Keratinocyte (primary cell): ENCODE measurements around the gene ADRB1. TPM values are rescaled to one million over a fixed set of nuclear protein-coding genes. Genes with fewer than 3 reads are reported as not detected.
A peak's percentile ranks its signal among the peaks of the same experiment; 100 is the strongest.

Experiments
- DNase-seq: peaks from one replicate; pipeline ENCODE4 v3.0.0-alpha.2; 2011; ENCODE audit warnings: low read depth, missing footprints, low spot score
- FAIRE-seq: peaks from 2 replicates; lab custom pipeline; 2011; peaks lifted over from hg19 to GRCh38; lab: Jason Lieb, UNC
- H2AFZ ChIP-seq: 2 replicates; pipeline ENCODE4 v1.6.0; 2012; ENCODE audit warnings: low read length, control low read depth, inconsistent platforms; ENCODE audit not compliant: control insufficient read depth
- H3K27ac ChIP-seq: 2 replicates; pipeline ENCODE4 v1.5.1; 2011; ENCODE audit warnings: low read length; ENCODE audit not compliant: control insufficient read depth, insufficient read depth
- H3K27me3 ChIP-seq: 3 replicates; pipeline ENCODE4 v1.6.0; 2011; ENCODE audit warnings: low read length; ENCODE audit not compliant: control insufficient read depth, insufficient read depth; ENCODE audit errors: extremely low read depth
- H3K36me3 ChIP-seq, 2 experiments: 2 replicates in 1 of 2; 3 replicates in 1 of 2; pipeline ENCODE4 v1.5.1; 2011; ENCODE audit warnings: low read length in 2 of 2, mild to moderate bottlenecking in 1 of 2; ENCODE audit not compliant: control insufficient read depth in 2 of 2, insufficient read depth in 2 of 2; ENCODE audit errors: extremely low read depth in 1 of 2
- H3K4me1 ChIP-seq: 3 replicates; pipeline ENCODE4 v1.5.1; 2011; ENCODE audit warnings: low read length; ENCODE audit not compliant: control insufficient read depth, insufficient read depth; ENCODE audit errors: extremely low read depth
- H3K4me2 ChIP-seq: 3 replicates; pipeline ENCODE4 v1.6.0; 2011; ENCODE audit warnings: low read depth, low read length; ENCODE audit not compliant: control insufficient read depth, insufficient read depth; ENCODE audit errors: extremely low read depth
- H3K4me3 ChIP-seq, 3 experiments: fragments of 200-600 bp in 1 of 3; sonication (generic) in 1 of 3; 2 replicates in 2 of 3; 3 replicates in 1 of 3; pipeline ENCODE4 v1.5.1; 2011 to 2016; ENCODE audit warnings: low read length in 3 of 3, mild to moderate bottlenecking in 3 of 3, control low read depth in 2 of 3, inconsistent platforms in 1 of 3, low read depth in 1 of 3, mixed read lengths in 1 of 3, mixed run types in 1 of 3, moderate library complexity in 1 of 3; ENCODE audit not compliant: control insufficient read depth in 2 of 3, insufficient read depth in 2 of 3; ENCODE audit errors: extremely low read depth in 1 of 3
- H3K79me2 ChIP-seq: 2 replicates; pipeline ENCODE4 v1.6.0; 2012; ENCODE audit warnings: low read length; ENCODE audit not compliant: control insufficient read depth, insufficient read depth
- H3K9ac ChIP-seq: 3 replicates; pipeline ENCODE4 v1.6.0; 2011; ENCODE audit warnings: low read length; ENCODE audit not compliant: control insufficient read depth, insufficient read depth; ENCODE audit errors: extremely low read depth
- H3K9me1 ChIP-seq: 3 replicates; pipeline ENCODE4 v1.6.0; 2011; ENCODE audit warnings: low read length; ENCODE audit not compliant: control insufficient read depth, insufficient read depth; ENCODE audit errors: extremely low read depth
- H3K9me3 ChIP-seq: 2 replicates; pipeline ENCODE4 v1.5.1; 2012; ENCODE audit warnings: low read depth, low read length; ENCODE audit not compliant: control insufficient read depth
- H4K20me1 ChIP-seq: 3 replicates; pipeline ENCODE4 v1.6.0; 2011; ENCODE audit warnings: low read length; ENCODE audit not compliant: control insufficient read depth, insufficient read depth; ENCODE audit errors: extremely low read depth
- CTCF ChIP-seq, 3 experiments: IDR thresholded peaks in 1 of 3; conservative IDR thresholded peaks in 1 of 3; optimal IDR thresholded peaks in 1 of 3; 2 replicates in 2 of 3; 3 replicates in 1 of 3; pipeline versions ENCODE3 to v1.5.1; 2011; ENCODE audit warnings: low read length in 3 of 3, mild to moderate bottlenecking in 3 of 3, moderate library complexity in 2 of 3, control low read depth in 1 of 3, inconsistent platforms in 1 of 3; ENCODE audit not compliant: insufficient read depth in 2 of 3; ENCODE audit errors: extremely low read depth in 1 of 3
- EZH2 ChIP-seq: IDR thresholded peaks from one replicate; pipeline ENCODE4 v1.6.1; 2012; ENCODE audit warnings: inconsistent platforms, mild to moderate bottlenecking, low read length, moderate library complexity
- dilution Hi-C: fragments of 300-500 bp; cut with MboI; formaldehyde crosslinking; loops from one replicate; pipeline ENCODE4 v1.7.0; 2020; ENCODE audit warnings: low sequenced_read_pairs; ENCODE audit not compliant: extremely low pct_ligation_motif_present
- polyA plus RNA-seq, 5 experiments: library from polyadenylated mRNA; depleted of rRNA in 3 of 5; stranded (reverse) in 3 of 5; stranded (forward) in 1 of 5; unstranded in 1 of 5; fragments of >200 nt; gene quantifications; 1 replicate in 1 of 5; 2 replicates in 3 of 5; 3 replicates in 1 of 5; pipeline versions ENCODE4 v1.2.1 to v1.2.3, GENCODE V29; 2011 to 2012; ENCODE audit warnings: missing spikeins in 2 of 5, low read depth in 1 of 5, low replicate concordance in 1 of 5

ADRB1 gene
- polyA plus RNA-seq, 1 donor (not counting 4 experiments of a cell fraction or from before 2014, with no cell fraction given): 0.05 TPM

- H3K27me3 ChIP-seq: no peaks in the 10 kb centered on the region
- dilution Hi-C loops: no loop called here
- TF ChIP-seq CTCF (optimal IDR thresholded peaks at IDR 0.05 in 1 of 3, IDR thresholded peaks at IDR 0.05 in 1 of 3, conservative IDR thresholded peaks at IDR 0.05 in 1 of 3; ENCODE audit: extremely low read depth in 1 of 3, insufficient read depth in 2 of 3, low read length in 3 of 3): no peak
- TF ChIP-seq EZH2: no peak
- H4K20me1 ChIP-seq: no peaks in the 10 kb centered on the region
- peaks cover 28% of the 10 kb centered on the region for H3K4me1 ChIP-seq
- H3K9ac ChIP-seq: no peak overlapping the region
- H3K4me3 ChIP-seq: no peak overlapping the region
- H3K79me2 ChIP-seq: no peaks in the 10 kb centered on the region
- no peak overlapping the region for H2AFZ ChIP-seq
- no peaks in the 10 kb centered on the region for H3K36me3 ChIP-seq
- H3K9me1 ChIP-seq: no peaks in the 10 kb centered on the region
- no peak overlapping the region for H3K4me2 ChIP-seq
- H3K9me3 ChIP-seq: no peaks in the 10 kb centered on the region
- FAIRE-seq (no peak), DNase-seq (no peak)
- H3K27ac ChIP-seq: no peak overlapping the region
These were observed 21.4 kb downstream of the ADRB1 start for GRCh38 chr10:114065049-114065435.

DNA sequence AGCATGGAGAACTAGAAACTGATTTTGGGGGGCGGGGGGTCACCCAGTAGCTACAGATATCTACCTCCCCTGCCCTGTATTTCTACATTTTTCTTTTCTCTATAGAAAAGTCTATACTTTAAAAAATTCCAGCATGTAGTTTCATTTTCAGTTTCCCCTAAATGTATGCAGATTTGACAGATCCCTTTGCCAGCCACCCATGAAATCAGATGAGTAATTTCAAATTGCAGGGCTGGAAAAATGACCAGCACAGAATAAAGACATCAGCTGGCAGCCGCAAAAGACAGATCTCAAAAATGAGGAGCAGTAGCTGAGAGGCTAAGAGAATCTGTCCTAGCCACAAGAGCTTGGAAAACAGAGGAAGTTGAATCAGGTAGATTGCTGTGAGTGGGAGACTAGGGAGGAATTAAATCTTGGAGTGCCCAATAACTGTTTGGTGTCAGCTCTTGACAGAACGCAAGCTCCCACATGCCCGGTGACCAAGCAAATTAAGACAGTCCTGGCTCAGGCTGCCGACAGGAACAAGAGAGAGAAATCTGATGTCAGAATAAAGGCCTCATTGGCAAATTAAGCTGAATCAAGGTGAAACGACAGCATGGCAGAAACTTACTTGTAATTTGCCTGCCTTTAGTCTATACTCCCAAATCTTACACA lies 24.5 kb downstream of the ADRB1 start:
- Histone ChIP-seq H3K27ac (peak overlapping the region; percentile 39), H3K9me1 (no peaks in the 10 kb centered on the region), H3K79me2 (no peaks in the 10 kb centered on the region), H3K9ac (no peak overlapping the region), H3K4me1 (peaks cover 13% of the 10 kb centered on the region), H4K20me1 (no peaks in the 10 kb centered on the region), H2AFZ (peak overlapping the region; percentile 76), H3K27me3 (no peaks in the 10 kb centered on the region), H3K4me2 (peak overlapping the region; percentile 89), H3K4me3 (peak overlapping the region in 2 of 3 experiments; percentile 48 to 51), H3K9me3 (no peaks in the 10 kb centered on the region), H3K36me3 (no peaks in the 10 kb centered on the region)
- DNase-seq (peak; percentile 32), FAIRE-seq (peak; percentile 97)
- dilution Hi-C loops: no loop called here
- TF ChIP-seq EZH2 (no peak), CTCF (optimal IDR thresholded peaks at IDR 0.05 in 1 of 3, IDR thresholded peaks at IDR 0.05 in 1 of 3, conservative IDR thresholded peaks at IDR 0.05 in 1 of 3; ENCODE audit: extremely low read depth in 1 of 3, insufficient read depth in 2 of 3, low read length in 3 of 3) (no peak)
